H1 (cell line): Measurements from ENCODE around the gene TOM1L2. TPM values are rescaled to one million over a fixed set of nuclear protein-coding genes. Genes with fewer than 3 reads are reported as not detected.

Experiments used
- CTCF ChIA-PET: fragments of 300-600 bp; sonication (Branson Sonifier 250); formaldehyde crosslinking; loops from one replicate; lab custom pipeline; 2021; ENCODE audit not compliant: partially characterized antibody; lab: Charles Lee
- POLR2A ChIA-PET: fragments of 300-600 bp; sonication (Branson Sonifier 250); formaldehyde crosslinking; loops from one replicate; lab custom pipeline; 2021; ENCODE audit warnings: inconsistent platforms; ENCODE audit not compliant: partially characterized antibody; lab: Charles Lee
- DNase-seq, 2 experiments: peaks; one replicate each; pipeline versions ENCODE4 v3.0.0 to v3.0.0-alpha.2; 2010 to 2022; ENCODE audit warnings: low spot score in 2 of 2, low read depth in 1 of 2, mixed read lengths in 1 of 2
- FAIRE-seq: peaks from 2 replicates; lab custom pipeline; 2011; peaks lifted over from hg19 to GRCh38; lab: Jason Lieb, UNC
- H2AFZ ChIP-seq: 2 replicates; pipeline ENCODE4 v1.8.1; 2012; ENCODE audit warnings: low read length, inconsistent platforms
- H2AK5ac ChIP-seq: 2 replicates; pipeline ENCODE4 v1.6.1; 2013; ENCODE audit warnings: low read depth, low read length
- H2BK120ac ChIP-seq: replicated peaks from 2 replicates; pipeline ENCODE3; 2013; ENCODE audit warnings: low read depth, low read length, inconsistent platforms
- H2BK12ac ChIP-seq: 2 replicates; pipeline ENCODE4 v1.6.1; 2013; ENCODE audit warnings: low read depth, low read length
- H2BK15ac ChIP-seq: 2 replicates; pipeline ENCODE4 v1.6.1; 2013; ENCODE audit warnings: low read length
- H2BK20ac ChIP-seq: 2 replicates; pipeline ENCODE4 v1.6.1; 2013; ENCODE audit warnings: low read length
- H2BK5ac ChIP-seq: 2 replicates; pipeline ENCODE4 v1.6.1; 2013; ENCODE audit warnings: low read depth, low read length
- H3K14ac ChIP-seq: 2 replicates; pipeline ENCODE4 v1.6.1; 2013; ENCODE audit warnings: inconsistent platforms; ENCODE audit not compliant: insufficient read length
- H3K18ac ChIP-seq: 2 replicates; pipeline ENCODE4 v1.6.1; 2013; ENCODE audit warnings: low read length; ENCODE audit errors: extremely low read depth
- H3K23ac ChIP-seq: 2 replicates; pipeline ENCODE4 v1.6.1; 2013; ENCODE audit warnings: inconsistent platforms; ENCODE audit not compliant: insufficient read length
- H3K23me2 ChIP-seq: 2 replicates; pipeline ENCODE4 v1.6.1; 2013; ENCODE audit warnings: low read depth, low read length
- H3K27ac ChIP-seq: 2 replicates; pipeline ENCODE4 v1.6.1; 2011; ENCODE audit warnings: low read depth, low read length, inconsistent platforms
- H3K27me3 ChIP-seq, 4 experiments: replicated peaks in 1 of 4; 1 replicate in 1 of 4; 2 replicates in 3 of 4; pipeline versions ENCODE4 v1.6.1 to v1.8.1; 2011 to 2013; ENCODE audit warnings: low read length in 3 of 4, mild to moderate bottlenecking in 3 of 4, inconsistent platforms in 2 of 4, mixed read lengths in 2 of 4, moderate library complexity in 1 of 4; ENCODE audit not compliant: control insufficient read depth in 3 of 4, insufficient read depth in 3 of 4; ENCODE audit errors: extremely low read depth in 1 of 4
- H3K36me3 ChIP-seq, 4 experiments: 2 replicates each; pipeline versions ENCODE4 v1.6.1 to v1.8.1; 2011 to 2013; ENCODE audit warnings: mild to moderate bottlenecking in 4 of 4, low read length in 3 of 4, moderate library complexity in 2 of 4, control low read depth in 1 of 4, inconsistent platforms in 1 of 4; ENCODE audit not compliant: insufficient read depth in 4 of 4, control insufficient read depth in 2 of 4
- H3K4ac ChIP-seq: replicated peaks from 2 replicates; pipeline ENCODE3; 2013; ENCODE audit warnings: low read length, low read depth, mixed read lengths, inconsistent platforms; ENCODE audit not compliant: insufficient read length
- H3K4me1 ChIP-seq, 4 experiments: replicated peaks in 1 of 4; 1 replicate in 1 of 4; 2 replicates in 3 of 4; pipeline versions ENCODE4 v1.6.1 to v1.8.1; 2011 to 2013; ENCODE audit warnings: low read length in 3 of 4, inconsistent platforms in 2 of 4, mixed read lengths in 1 of 4; ENCODE audit not compliant: insufficient read depth in 4 of 4, control insufficient read depth in 3 of 4
- H3K4me2 ChIP-seq, 2 experiments: 2 replicates each; pipeline versions ENCODE4 v1.6.1 to v1.8.1; 2011 to 2013; ENCODE audit warnings: low read depth in 2 of 2, low read length in 2 of 2, control low read depth in 1 of 2, inconsistent platforms in 1 of 2, mild to moderate bottlenecking in 1 of 2; ENCODE audit not compliant: insufficient read depth in 1 of 2
- H3K4me3 ChIP-seq, 4 experiments: fragments of 200-600, 300-600 bp in 1 of 4; sonication (generic), shearing (Covaris generic), sonication (Bioruptor Twin) in 1 of 4; 2 replicates each; pipeline versions ENCODE4 v1.5.1 to v1.8.1; 2011 to 2016; ENCODE audit warnings: low read length in 4 of 4, low read depth in 3 of 4, control low read depth in 2 of 4, inconsistent platforms in 2 of 4, mild to moderate bottlenecking in 2 of 4, mixed read lengths in 1 of 4, moderate library complexity in 1 of 4; ENCODE audit not compliant: insufficient read depth in 2 of 4; ENCODE audit errors: extremely low read depth in 1 of 4
- H3K56ac ChIP-seq: replicated peaks from 2 replicates; pipeline ENCODE3; 2013; ENCODE audit warnings: low read depth, mild to moderate bottlenecking, mixed read lengths, low read length, inconsistent platforms; ENCODE audit not compliant: insufficient read length
- H3K79me1 ChIP-seq: 2 replicates; pipeline ENCODE4 v1.6.1; 2013; ENCODE audit warnings: low read depth, low read length, control low read depth
- H3K79me2 ChIP-seq, 2 experiments: 2 replicates each; pipeline versions ENCODE4 v1.6.1 to v1.8.1; 2012 to 2013; ENCODE audit warnings: low read length in 2 of 2, mild to moderate bottlenecking in 2 of 2, inconsistent platforms in 1 of 2; ENCODE audit not compliant: insufficient read depth in 2 of 2, control insufficient read depth in 1 of 2
- H3K9ac ChIP-seq, 4 experiments: replicated peaks in 1 of 4; 1 replicate in 1 of 4; 2 replicates in 3 of 4; pipeline versions ENCODE4 v1.6.1 to v1.8.1; 2011 to 2013; ENCODE audit warnings: low read depth in 3 of 4, low read length in 3 of 4, control low read depth in 2 of 4, mild to moderate bottlenecking in 2 of 4, moderate library complexity in 2 of 4, inconsistent platforms in 1 of 4; ENCODE audit errors: extremely low read depth in 1 of 4
- H3K9me3 ChIP-seq, 2 experiments: 2 replicates each; pipeline versions ENCODE4 v1.6.1 to v1.8.1; 2012 to 2013; ENCODE audit warnings: mild to moderate bottlenecking in 2 of 2, moderate library complexity in 2 of 2, control low read depth in 1 of 2, inconsistent platforms in 1 of 2, low read depth in 1 of 2, low read length in 1 of 2, mixed read lengths in 1 of 2; ENCODE audit not compliant: insufficient read depth in 2 of 2
- H4K20me1 ChIP-seq, 2 experiments: replicated peaks in 1 of 2; 2 replicates each; pipeline versions ENCODE3 to v1.8.1; 2011 to 2013; ENCODE audit warnings: inconsistent platforms in 2 of 2, low read length in 2 of 2, mild to moderate bottlenecking in 1 of 2; ENCODE audit not compliant: insufficient read depth in 2 of 2, control insufficient read depth in 1 of 2
- H4K5ac ChIP-seq: 2 replicates; pipeline ENCODE4 v1.6.1; 2013; ENCODE audit warnings: low read length, low read depth, mixed read lengths, inconsistent platforms; ENCODE audit not compliant: insufficient read length
- H4K8ac ChIP-seq: 2 replicates; pipeline ENCODE4 v1.8.0; 2013; ENCODE audit warnings: mild to moderate bottlenecking, moderate library complexity, low read length, inconsistent platforms; ENCODE audit not compliant: insufficient read depth; ENCODE audit errors: extremely low read depth
- H4K91ac ChIP-seq: replicated peaks from 2 replicates; pipeline ENCODE3; 2013; ENCODE audit warnings: low read length, mixed read lengths, inconsistent platforms; ENCODE audit not compliant: insufficient read length
- CHD1 ChIP-seq: IDR thresholded peaks from 2 replicates; pipeline ENCODE4 v1.6.1; 2012; ENCODE audit warnings: low read depth, low read length, improper control_type of control experiment
- JUN ChIP-seq: IDR thresholded peaks from 2 replicates; pipeline ENCODE4 v1.6.1; 2011; ENCODE audit warnings: low read depth, mild to moderate bottlenecking, improper control_type of control experiment, low read length
- MAFK ChIP-seq: IDR thresholded peaks from 2 replicates; pipeline ENCODE4 v1.6.1; 2012; ENCODE audit warnings: low read depth, mild to moderate bottlenecking, improper control_type of control experiment, low read length
- NRF1 ChIP-seq: IDR thresholded peaks from 2 replicates; pipeline ENCODE4 v1.6.1; 2011; ENCODE audit warnings: mild to moderate bottlenecking, low read depth, low read length, improper control_type of control experiment
- PHF8 ChIP-seq: fragments of 200-600 bp; sonication (generic); conservative IDR thresholded peaks from 2 replicates; pipeline ENCODE4 v1.7.1; 2012; ENCODE audit warnings: low read depth, mild to moderate bottlenecking, inconsistent platforms, low read length, moderate library complexity
- POLR2AphosphoS5 ChIP-seq: IDR thresholded peaks from 2 replicates; pipeline ENCODE4 v1.6.1; 2011; ENCODE audit warnings: low read depth, low read length
- RFX5 ChIP-seq: IDR thresholded peaks from 2 replicates; pipeline ENCODE4 v1.6.1; 2011; ENCODE audit warnings: low read depth, low read length, improper control_type of control experiment, borderline replicate concordance
- SIX5 ChIP-seq: IDR thresholded peaks from 2 replicates; pipeline ENCODE4 v1.6.1; 2011; ENCODE audit warnings: mild to moderate bottlenecking, low read depth, low read length
- TAF7 ChIP-seq: optimal IDR thresholded peaks from 2 replicates; pipeline ENCODE3; 2011; ENCODE audit warnings: low read depth, mild to moderate bottlenecking, inconsistent platforms, low read length, moderate library complexity, borderline replicate concordance
- WGBS, 2 experiments: shearing (Covaris generic) in 1 of 2; methylation state at CpG; one replicate each; pipeline versions ENCODE4 v1.1.6 to v1.1.7; 2013 to 2015; ENCODE audit warnings: low lambda C conversion rate in 2 of 2, mixed read lengths in 2 of 2, inconsistent platforms in 1 of 2, low coverage in 1 of 2, missing lambda C conversion rate in 1 of 2; ENCODE audit not compliant: insufficient replicate concordance in 2 of 2, insufficient coverage in 1 of 2, insufficient read length in 1 of 2; ENCODE audit errors: extremely low coverage in 1 of 2, missing lambda C conversion rate in 1 of 2; 5-methylcytosine and 5-hydroxymethylcytosine counted together
- polyA plus RNA-seq, 7 experiments: library from polyadenylated mRNA; depleted of rRNA in 3 of 7; stranded (reverse) in 5 of 7; unstranded in 2 of 7; fragments of >200 nt in 5 of 7; fragments of 200-250 nt in 2 of 7; gene quantifications; 1 replicate in 5 of 7; 2 replicates in 1 of 7; 4 replicates in 1 of 7; pipeline versions ENCODE4 v1.2.1 to v1.2.3, GENCODE V29; 2011 to 2013; ENCODE audit warnings: missing spikeins in 2 of 7, mixed read lengths in 2 of 7
- total RNA-seq: library from RNA; stranded (reverse); fragmentation: NEBNext Ultra II Directional; extraction: Animal tissue kit (Norgen Biotek cat#: 25700); gene quantifications from 2 replicates; pipeline ENCODE4 v1.2.1, GENCODE V29; 2021
- TF ChIP-seq, protein P1 (sequence below): IDR thresholded peaks from 2 replicates; pipeline ENCODE4 v1.6.1; 2012; ENCODE audit warnings: low read length, inconsistent platforms

Gene TOM1L2
- total and polyA plus RNA-seq, 2 of the 8 experiments (the other 6 are each of a cell fraction or from before 2014, with no cell fraction given), result 2.0 to 3.4 TPM

DNA sequence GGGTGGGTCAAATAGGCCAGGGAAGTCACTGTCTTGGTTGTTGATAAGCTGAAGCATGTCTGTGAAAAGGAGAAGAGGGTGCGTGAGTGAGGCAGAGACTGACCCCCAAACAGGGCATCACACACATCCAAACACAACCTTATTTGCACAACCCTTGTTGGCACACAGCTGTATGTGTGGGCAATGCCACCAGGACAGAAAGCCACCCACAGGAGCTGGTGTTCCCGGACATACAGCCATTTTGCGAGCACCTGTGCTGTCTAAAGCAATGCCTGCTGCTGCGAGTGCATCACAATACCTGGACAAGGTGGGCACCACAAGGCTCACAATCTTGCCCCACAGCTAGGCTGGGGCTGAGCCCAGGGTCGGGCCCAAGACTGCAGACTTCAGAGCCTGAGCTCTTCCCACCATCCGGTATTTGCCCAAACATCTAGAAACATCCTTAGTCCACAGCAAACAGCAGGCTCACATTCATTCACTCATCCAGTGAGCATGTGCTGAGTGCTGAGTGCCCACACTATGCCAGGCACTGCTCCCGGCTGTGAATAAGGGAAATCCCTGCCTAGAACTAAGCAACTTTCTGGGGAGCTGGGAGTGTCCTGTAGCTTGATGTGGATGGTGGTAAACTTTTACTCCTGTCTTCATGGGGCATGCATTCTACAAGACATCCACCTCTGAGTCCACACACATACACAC, 151.6 kb downstream of the TOM1L2 start:
- Histone ChIP-seq H3K9ac (no peak overlapping the region), H2BK20ac (no peak overlapping the region), H2BK5ac (no peak overlapping the region; the same call in 1 of the 2 replicates), H3K4me1 (peaks cover 13 to 35% (median 27%) of the 10 kb centered on the region in 4 experiments), H2BK12ac (peak overlapping the region; percentile 27; the same call in 1 of the 2 replicates), H3K23me2 (peaks cover 5% of the 10 kb centered on the region), H3K56ac (no peak overlapping the region), H4K5ac (no peak overlapping the region), H3K23ac (no peak overlapping the region), H3K14ac (no peak overlapping the region), H4K91ac (no peak overlapping the region), H2BK120ac (no peak overlapping the region), H3K4me3 (no peak overlapping the region), H4K8ac (peak overlapping the region; percentile 28), H3K27me3 (no peaks in the 10 kb centered on the region; a peak in 1 of 7 replicates), H3K27ac (no peak overlapping the region), H2BK15ac (peak overlapping the region; percentile 31; the same call in 1 of the 2 replicates), H2AFZ (no peak overlapping the region), H2AK5ac (0 out of 2 replicates have a peak overlapping the region, but pooled peaks have one; percentile 28), H3K4ac (no peak overlapping the region), H3K9me3 (no peaks in the 10 kb centered on the region), H3K79me2 (peaks cover 4 to 34% of the 10 kb centered on the region in 2 experiments; a peak in 3 of 4 replicates), H3K18ac (peak overlapping the region; percentile 4; the same call in 1 of the 2 replicates), H4K20me1 (peaks cover 36 to 59% of the 10 kb centered on the region in 2 experiments), H3K79me1 (peaks cover 31% of the 10 kb centered on the region), H3K36me3 (peaks cover 14 to 40% (median 25%) of the 10 kb centered on the region in 4 experiments; a peak in 7 of 8 replicates), H3K4me2 (no peak overlapping the region)
- WGBS, 2 experiments, result 85% methylated on average over 7 of the region's 7 CpGs; no CpG with 5 or more reads in 1 of the 2 experiments
- ChIA-PET CTCF (interaction anchor here (0.6 to 18.1 kb wide), 21 partner anchors 8 to 251 kb away, joined by 3 to 375 read pairs (median 3); partner anchors contain the start of gene SREBF1), POLR2A (interaction anchor here (1.0 to 24.7 kb wide), 5 partner anchors 10 to 25 kb away, joined by 3 to 532 read pairs (median 3); partner anchors contain the start of gene SREBF1)
- FAIRE-seq (no peak), DNase-seq (no peak)
- TF ChIP-seq RFX5, result no peak
- TF ChIP-seq SIX5, result no peak
- TF ChIP-seq CHD1, result no peak
- TF ChIP-seq, protein P1, sequence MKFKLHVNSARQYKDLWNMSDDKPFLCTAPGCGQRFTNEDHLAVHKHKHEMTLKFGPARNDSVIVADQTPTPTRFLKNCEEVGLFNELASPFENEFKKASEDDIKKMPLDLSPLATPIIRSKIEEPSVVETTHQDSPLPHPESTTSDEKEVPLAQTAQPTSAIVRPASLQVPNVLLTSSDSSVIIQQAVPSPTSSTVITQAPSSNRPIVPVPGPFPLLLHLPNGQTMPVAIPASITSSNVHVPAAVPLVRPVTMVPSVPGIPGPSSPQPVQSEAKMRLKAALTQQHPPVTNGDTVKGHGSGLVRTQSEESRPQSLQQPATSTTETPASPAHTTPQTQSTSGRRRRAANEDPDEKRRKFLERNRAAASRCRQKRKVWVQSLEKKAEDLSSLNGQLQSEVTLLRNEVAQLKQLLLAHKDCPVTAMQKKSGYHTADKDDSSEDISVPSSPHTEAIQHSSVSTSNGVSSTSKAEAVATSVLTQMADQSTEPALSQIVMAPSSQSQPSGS, result no peak
- no peak for TF ChIP-seq JUN
- no peak for TF ChIP-seq NRF1
- TF ChIP-seq PHF8, result no peak
- no peak for TF ChIP-seq MAFK
- TF ChIP-seq POLR2AphosphoS5, result no peak
- TF ChIP-seq TAF7, result no peak
